ENCODE results near the gene CPM.
"Not testable (repeated sequence)": the region's sequence is repeated elsewhere in the genome, so short reads cannot be mapped to it uniquely, and the experiment has no call there.

The CPM gene

DNA sequence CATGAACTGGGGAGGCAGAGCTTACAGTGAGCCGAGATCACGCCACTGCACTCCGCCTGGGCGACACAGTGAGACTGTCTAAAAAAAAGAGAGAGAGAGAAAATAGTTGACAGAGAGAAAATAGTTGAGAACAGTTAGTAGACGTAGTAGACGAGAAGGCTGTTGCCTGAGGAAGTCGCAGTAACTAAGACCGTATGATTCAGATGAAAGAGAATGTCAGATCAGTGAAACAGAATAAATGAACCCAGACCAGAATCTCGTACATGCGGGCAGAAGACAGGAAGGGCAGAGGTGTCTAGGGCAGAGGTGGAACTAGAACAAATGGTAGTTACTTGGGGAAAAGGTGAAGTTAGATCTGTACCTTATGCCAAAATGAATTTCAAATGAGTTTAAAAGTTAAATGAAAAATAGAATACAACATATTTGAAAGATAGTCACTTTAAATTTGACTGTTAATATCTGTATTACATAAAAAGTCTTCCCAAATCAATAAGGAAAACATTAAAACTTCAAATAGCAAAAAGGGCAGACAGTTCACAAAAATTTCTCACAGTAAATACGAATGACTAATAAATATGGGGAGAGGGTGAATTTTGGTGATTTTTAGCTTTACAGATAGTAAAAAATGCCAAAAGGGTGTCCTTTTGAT, 107.3 kb downstream of the CPM start:
- DNase-seq (ENCODE audit: low read depth), result no peak

GRCh38 chr12:68824597-68825250, 108.2 kb downstream of the CPM start:
- no peak for DNase-seq (ENCODE audit: low read depth)

DNA sequence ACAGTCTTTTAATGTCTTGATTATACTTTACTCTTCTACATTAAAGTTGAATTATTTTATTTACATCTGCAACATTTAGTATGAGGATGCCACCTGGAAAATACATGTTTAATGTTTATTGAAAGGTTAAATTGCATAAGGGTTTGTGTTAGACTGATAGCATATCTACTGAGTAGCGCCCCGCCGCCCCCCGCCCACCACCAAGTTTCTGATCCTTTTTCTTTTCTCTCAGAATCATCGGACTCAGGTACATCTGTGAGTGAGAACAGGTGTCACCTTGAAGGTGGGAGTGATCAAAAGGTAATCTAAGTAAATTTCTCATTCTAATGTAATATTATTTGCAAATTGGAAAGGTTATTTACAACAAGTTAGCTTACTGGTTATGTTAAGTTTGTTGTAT, 108.8 kb downstream of the CPM start:
- DNase-seq (ENCODE audit: low read depth), result no peak

- no peak for DNase-seq (ENCODE audit: low read depth)
These were observed 109.3 kb downstream of the CPM start for GRCh38 chr12:68823696-68824095.

GRCh38 chr12:68821357-68822188, 111.4 kb downstream of the CPM start:
- no peak for DNase-seq (ENCODE audit: low read depth)

- not testable (repeated sequence) for DNase-seq (ENCODE audit: low read depth)
These were observed 113.5 kb downstream of the CPM start for GRCh38 chr12:68819481-68819880.

- no peak for DNase-seq (ENCODE audit: low read depth)
These were observed 116.8 kb downstream of the CPM start for GRCh38 chr12:68815928-68816800.

GRCh38 chr12:68815232-68815927, 117.6 kb downstream of the CPM start:
- no peak for DNase-seq (ENCODE audit: low read depth)

GRCh38 chr12:68814490-68815231, 118.3 kb downstream of the CPM start:
- DNase-seq (ENCODE audit: low read depth), result no peak

DNA sequence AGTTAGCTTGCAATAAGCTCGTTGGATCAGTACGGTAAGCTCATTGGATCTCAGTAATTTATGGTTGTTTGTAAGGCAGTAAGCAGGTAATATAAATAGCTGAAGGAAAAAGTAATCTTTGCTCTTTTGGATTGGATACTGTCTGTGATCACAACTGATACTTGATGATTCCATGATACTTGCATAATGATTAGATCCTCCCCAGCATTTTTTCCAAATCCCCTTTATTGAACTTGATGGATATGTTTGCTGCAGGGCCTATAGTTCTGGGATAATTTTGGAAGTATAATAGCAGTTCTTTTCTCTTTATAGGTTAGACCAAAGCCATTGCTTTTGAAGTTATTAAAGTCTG, 119.8 kb downstream of the CPM start:
- no peak for DNase-seq (ENCODE audit: low read depth)

DNA sequence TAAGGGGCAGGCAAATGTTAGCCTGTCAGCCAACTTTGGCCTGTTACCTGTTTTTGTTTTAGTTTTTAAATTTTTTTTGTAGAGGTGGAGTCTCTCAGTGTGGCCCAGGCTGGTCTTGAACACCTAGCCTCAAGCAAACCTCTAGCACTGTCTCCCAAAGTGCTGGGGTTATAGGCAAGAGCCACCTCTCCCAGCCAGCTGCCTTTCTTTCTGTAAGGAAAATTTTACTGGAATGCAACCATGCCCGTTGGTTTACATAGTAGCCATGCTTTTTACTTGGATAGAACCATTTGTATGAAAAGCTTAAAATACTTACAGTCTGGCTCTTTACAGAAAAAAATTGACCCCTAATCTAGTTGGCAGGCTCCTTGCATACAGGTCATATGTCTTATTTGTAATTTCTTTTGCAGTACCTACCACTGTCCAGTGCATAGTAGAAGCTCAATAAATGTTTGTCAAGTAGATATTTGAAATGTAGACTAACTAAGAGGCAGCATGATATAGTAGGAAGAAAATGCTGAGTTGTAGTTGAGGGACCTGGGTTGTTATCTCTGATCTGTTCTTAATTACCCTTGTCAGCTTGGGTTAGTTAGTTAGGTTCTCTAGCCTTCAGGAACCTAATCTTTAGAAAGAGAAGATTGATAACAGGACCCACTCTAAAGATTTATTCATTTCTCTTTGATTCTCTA, 120.3 kb downstream of the CPM start:
- no peak for DNase-seq (ENCODE audit: low read depth)

DNA sequence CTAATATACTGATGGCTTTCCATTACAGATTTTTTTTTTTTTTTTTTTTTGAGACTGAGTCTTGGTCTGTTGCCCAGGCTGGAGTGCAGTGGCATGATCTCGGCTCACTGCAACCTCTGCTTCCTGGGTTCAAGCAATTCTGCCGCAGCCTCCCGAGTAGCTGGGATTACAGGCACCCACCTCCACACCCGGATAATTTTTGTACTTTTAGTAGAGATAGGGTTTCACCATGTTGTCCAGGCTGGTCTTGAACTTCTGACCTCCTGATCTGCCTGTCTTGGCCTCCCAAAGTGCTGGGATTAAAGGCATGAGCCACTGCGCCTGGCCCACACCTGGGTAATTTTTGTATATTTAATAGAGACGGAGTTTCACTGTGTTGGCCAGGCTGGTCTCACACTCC, 121.4 kb downstream of the CPM start:
- DNase-seq (ENCODE audit: low read depth), result not testable (repeated sequence)

GRCh38 chr12:68810027-68810389, 123.0 kb downstream of the CPM start:
- not testable (repeated sequence) for DNase-seq (ENCODE audit: low read depth)

DNA sequence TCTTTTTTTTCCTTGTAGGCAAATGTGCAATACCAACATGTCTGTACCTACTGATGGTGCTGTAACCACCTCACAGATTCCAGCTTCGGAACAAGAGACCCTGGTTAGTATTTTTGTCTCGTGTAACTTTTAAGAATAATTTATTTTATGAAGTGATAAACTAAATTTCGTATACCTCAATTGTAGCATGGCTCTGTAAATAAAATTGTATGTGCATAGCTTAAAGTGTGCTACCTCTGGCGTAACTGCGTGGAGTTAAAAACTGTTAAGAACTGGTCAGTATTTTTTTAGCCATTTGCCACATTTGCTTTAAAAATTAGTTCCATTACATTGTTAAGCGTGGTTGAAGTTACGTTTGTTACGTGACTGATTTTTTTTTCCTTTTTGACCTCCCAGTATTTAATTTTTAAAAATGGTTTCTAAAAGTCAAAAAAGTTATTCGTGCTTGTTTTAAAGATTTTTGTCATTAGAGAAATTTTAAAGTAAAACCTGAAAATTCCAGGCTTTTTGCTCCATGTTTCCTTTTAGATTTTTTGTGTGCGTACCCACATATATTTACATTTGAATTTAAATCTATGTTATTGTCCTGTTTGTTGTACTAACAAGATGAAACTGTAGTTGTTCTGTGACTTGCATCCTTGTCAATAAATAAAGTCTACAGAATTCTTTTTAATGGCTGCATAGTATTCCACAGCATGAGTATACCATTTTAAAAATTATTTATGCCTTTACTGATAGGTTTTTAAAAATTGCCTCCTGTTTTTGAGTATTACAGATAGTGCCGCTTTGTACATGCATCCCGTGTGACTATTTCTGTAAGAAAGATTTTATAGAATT, 123.6 kb downstream of the CPM start:
- DNase-seq (ENCODE audit: low read depth), result no peak

DNA sequence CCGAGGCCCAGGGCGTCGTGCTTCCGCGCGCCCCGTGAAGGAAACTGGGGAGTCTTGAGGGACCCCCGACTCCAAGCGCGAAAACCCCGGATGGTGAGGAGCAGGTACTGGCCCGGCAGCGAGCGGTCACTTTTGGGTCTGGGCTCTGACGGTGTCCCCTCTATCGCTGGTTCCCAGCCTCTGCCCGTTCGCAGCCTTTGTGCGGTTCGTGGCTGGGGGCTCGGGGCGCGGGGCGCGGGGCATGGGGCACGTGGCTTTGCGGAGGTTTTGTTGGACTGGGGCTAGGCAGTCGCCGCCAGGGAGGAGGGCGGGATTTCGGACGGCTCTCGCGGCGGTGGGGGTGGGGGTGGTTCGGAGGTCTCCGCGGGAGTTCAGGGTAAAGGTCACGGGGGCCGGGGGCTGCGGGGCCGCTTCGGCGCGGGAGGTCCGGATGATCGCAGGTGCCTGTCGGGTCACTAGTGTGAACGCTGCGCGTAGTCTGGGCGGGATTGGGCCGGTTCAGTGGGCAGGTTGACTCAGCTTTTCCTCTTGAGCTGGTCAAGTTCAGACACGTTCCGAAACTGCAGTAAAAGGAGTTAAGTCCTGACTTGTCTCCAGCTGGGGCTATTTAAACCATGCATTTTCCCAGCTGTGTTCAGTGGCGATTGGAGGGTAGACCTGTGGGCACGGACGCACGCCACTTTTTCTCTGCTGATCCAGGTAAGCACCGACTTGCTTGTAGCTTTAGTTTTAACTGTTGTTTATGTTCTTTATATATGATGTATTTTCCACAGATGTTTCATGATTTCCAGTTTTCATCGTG, 124.4 kb downstream of the CPM start:
- DNase-seq (ENCODE audit: low read depth), result peak; percentile 30

- peak; percentile 95 for DNase-seq (ENCODE audit: low read depth)
These were observed 125.2 kb downstream of the CPM start, which contains the start of gene MDM2 for GRCh38 chr12:68807576-68808387. Gene MDM2, plus strand, starts transcription at chr12:68808177. Its CDS starts 301 bp downstream, at chr12:68808478.

GRCh38 chr12:68807274-68807575, 125.7 kb downstream of the CPM start:
- DNase-seq (ENCODE audit: low read depth), result not testable (repeated sequence)
